A673 (cell line): ENCODE data around the gene SRM. TPM values are rescaled to one million over a fixed set of nuclear protein-coding genes. Genes with fewer than 3 reads are reported as not detected.
A peak's percentile ranks its signal among the peaks of the same experiment; 100 is the strongest.
"Not testable (repeated sequence)": the region's sequence is repeated elsewhere in the genome, so short reads cannot be mapped to it uniquely, and the experiment has no call there.

ENCODE experiments used
- BruUV-seq: library from RNA; stranded (reverse); fragments of 400-500 nt; replicated peaks from 2 replicates; lab custom pipeline; 2021; lab: Mats Ljungman, UMichigan
- CTCF ChIA-PET: fragments of 300-600 bp; sonication (Branson Sonifier 250); formaldehyde crosslinking; loops from one replicate; lab custom pipeline; 2022; ENCODE audit warnings: antibody characterized with exemption; lab: Charles Lee
- POLR2A ChIA-PET: fragments of 300-600 bp; sonication (Branson Sonifier 250); formaldehyde crosslinking; loops from one replicate; lab custom pipeline; 2022; ENCODE audit warnings: antibody characterized with exemption; ENCODE audit not compliant: low non-redundant PET; lab: Charles Lee
- DNase-seq: peaks from one replicate; pipeline ENCODE4 v3.0.0-alpha.2; 2015; ENCODE audit warnings: low spot score
- H3K27ac ChIP-seq: fragments of 200-600 bp; sonication (generic); 2 replicates; pipeline ENCODE4 v1.5.1; 2016; ENCODE audit warnings: mixed run types, low read depth, mild to moderate bottlenecking, mixed read lengths, antibody characterized with exemption, low read length; ENCODE audit not compliant: poor library complexity, severe bottlenecking
- H3K27me3 ChIP-seq: fragments of 200-600 bp; sonication (generic); replicated peaks from 2 replicates; pipeline ENCODE4 v1.6.1; 2017; ENCODE audit warnings: mixed run types, low read depth, mild to moderate bottlenecking, mixed read lengths, antibody characterized with exemption, low read length; ENCODE audit not compliant: insufficient read depth, poor library complexity
- H3K36me3 ChIP-seq: fragments of 200-600 bp; sonication (generic); 2 replicates; pipeline ENCODE4 v1.6.1; 2016; ENCODE audit warnings: mixed run types, mild to moderate bottlenecking, mixed read lengths, antibody characterized with exemption, low read length; ENCODE audit not compliant: insufficient read depth, poor library complexity, severe bottlenecking
- H3K4me1 ChIP-seq: fragments of 200-600 bp; sonication (generic); 2 replicates; pipeline ENCODE4 v1.6.1; 2017; ENCODE audit warnings: mixed run types, mild to moderate bottlenecking, mixed read lengths, antibody characterized with exemption, low read length; ENCODE audit not compliant: insufficient read depth, poor library complexity, severe bottlenecking
- H3K4me3 ChIP-seq: fragments of 200-600 bp; sonication (generic); 2 replicates; pipeline ENCODE4 v1.5.1; 2016; ENCODE audit warnings: low read depth, mixed run types, mild to moderate bottlenecking, mixed read lengths, low read length; ENCODE audit not compliant: poor library complexity, severe bottlenecking
- H3K9me3 ChIP-seq: fragments of 200-600 bp; sonication (generic); 2 replicates; pipeline ENCODE4 v1.6.1; 2016; ENCODE audit warnings: mixed run types, low read depth, mild to moderate bottlenecking, mixed read lengths, antibody characterized with exemption, low read length; ENCODE audit not compliant: poor library complexity, severe bottlenecking
- EZH2 ChIP-seq: fragments of 200-600 bp; sonication (generic); IDR thresholded peaks from 2 replicates; pipeline ENCODE4 v1.6.1; 2017; ENCODE audit warnings: borderline replicate concordance, low read depth, mild to moderate bottlenecking, mixed read lengths, antibody characterized with exemption, low read length; ENCODE audit not compliant: poor library complexity, severe bottlenecking
- intact Hi-C: fragments of 100-400 bp; cut with micrococcal nuclease; formaldehyde crosslinking; loops from one replicate; pipeline ENCODE4 v1.10.0; 2022; ENCODE audit not compliant: unreplicated experiment
- total RNA-seq: library from RNA; stranded (reverse); gene quantifications from 2 replicates; pipeline ENCODE4 v1.2.3, GENCODE V29; 2021
- TF ChIP-seq, protein P1 (sequence below): fragments of 300-800, 200-600 bp; sonication (generic); conservative IDR thresholded peaks from 2 replicates; pipeline ENCODE4 v1.5.1; 2017; ENCODE audit warnings: low read depth, mild to moderate bottlenecking, antibody characterized with exemption, low read length, moderate library complexity, mixed read lengths

The SRM gene
- total RNA-seq, 1 experiment from 2014 or later = 206 TPM

- H3K4me3 ChIP-seq = no peak overlapping the region
- ChIA-PET CTCF (interaction anchor here (0.7 kb wide), 1 partner anchor 107 kb away, joined by 7 read pairs; no protein-coding TSS in a partner anchor), POLR2A (interaction anchor here (0.5 kb wide), 1 partner anchor 30 kb away, joined by 4 read pairs; no protein-coding TSS in a partner anchor)
- no TSS peak for BruUV-seq
- DNase-seq = no peak
- H3K27me3 ChIP-seq = no peaks in the 10 kb centered on the region
- peaks cover 54% of the 10 kb centered on the region for H3K36me3 ChIP-seq
- intact Hi-C loops = no loop called here
- no peaks in the 10 kb centered on the region for H3K9me3 ChIP-seq
- TF ChIP-seq, protein P1, sequence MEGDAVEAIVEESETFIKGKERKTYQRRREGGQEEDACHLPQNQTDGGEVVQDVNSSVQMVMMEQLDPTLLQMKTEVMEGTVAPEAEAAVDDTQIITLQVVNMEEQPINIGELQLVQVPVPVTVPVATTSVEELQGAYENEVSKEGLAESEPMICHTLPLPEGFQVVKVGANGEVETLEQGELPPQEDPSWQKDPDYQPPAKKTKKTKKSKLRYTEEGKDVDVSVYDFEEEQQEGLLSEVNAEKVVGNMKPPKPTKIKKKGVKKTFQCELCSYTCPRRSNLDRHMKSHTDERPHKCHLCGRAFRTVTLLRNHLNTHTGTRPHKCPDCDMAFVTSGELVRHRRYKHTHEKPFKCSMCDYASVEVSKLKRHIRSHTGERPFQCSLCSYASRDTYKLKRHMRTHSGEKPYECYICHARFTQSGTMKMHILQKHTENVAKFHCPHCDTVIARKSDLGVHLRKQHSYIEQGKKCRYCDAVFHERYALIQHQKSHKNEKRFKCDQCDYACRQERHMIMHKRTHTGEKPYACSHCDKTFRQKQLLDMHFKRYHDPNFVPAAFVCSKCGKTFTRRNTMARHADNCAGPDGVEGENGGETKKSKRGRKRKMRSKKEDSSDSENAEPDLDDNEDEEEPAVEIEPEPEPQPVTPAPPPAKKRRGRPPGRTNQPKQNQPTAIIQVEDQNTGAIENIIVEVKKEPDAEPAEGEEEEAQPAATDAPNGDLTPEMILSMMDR = no peak
- no peak for TF ChIP-seq EZH2
- H3K27ac ChIP-seq = no peak overlapping the region
- H3K4me1 ChIP-seq = no peaks in the 10 kb centered on the region
Measured at GRCh38 chr1:11064942-11065341, 5.1 kb upstream of the SRM start.

DNA sequence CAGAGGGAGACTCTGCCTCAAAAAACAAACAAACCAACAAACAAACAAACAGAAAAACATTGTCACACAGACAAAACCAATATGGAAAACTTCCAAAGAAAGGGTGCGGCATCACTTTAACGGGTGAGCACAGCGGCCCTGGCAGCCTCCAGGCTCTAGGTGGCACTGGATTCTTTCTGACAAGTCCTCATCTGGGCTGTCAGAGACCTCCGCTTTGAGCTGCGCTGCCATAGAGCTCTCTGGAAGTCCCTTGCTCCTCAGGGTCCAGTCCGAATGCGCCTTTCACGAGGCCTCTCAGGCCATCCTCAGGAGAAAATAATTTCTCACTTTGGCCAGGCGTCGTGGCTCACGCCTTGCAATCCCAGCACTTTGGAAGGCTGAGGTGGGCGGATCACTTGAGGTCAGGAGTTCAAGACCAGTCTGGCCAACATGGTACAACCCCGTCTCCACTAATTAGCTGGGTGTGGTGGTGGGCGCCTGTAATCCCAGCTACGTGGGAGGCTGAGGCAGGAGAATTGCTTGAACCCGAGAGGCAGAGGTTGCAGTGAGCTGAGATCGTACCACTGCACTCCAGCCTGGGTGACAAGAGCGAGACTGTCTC lies 4.2 kb upstream of the SRM start:
- H3K4me1 ChIP-seq, H3K27ac ChIP-seq, POLR2A ChIA-PET, intact Hi-C loops, BruUV-seq, H3K4me3 ChIP-seq, H3K27me3 ChIP-seq, H3K9me3 ChIP-seq: not testable (repeated sequence)
- peak; percentile 66 for DNase-seq
- peaks cover 45% of the 10 kb centered on the region for H3K36me3 ChIP-seq
- TF ChIP-seq, protein P1 = peak; percentile 39
- CTCF ChIA-PET = interaction anchor here (1.1 kb wide), 1 partner anchor 27 kb away, joined by 4 read pairs; no protein-coding TSS in a partner anchor

- no peak overlapping the region for H3K4me3 ChIP-seq
- intact Hi-C loops = no loop called here
- peaks cover 37% of the 10 kb centered on the region for H3K36me3 ChIP-seq
- DNase-seq = peak; percentile 35
- no peaks in the 10 kb centered on the region for H3K27me3 ChIP-seq
- no TSS peak for BruUV-seq
- ChIA-PET CTCF (interaction anchor here (1.1 kb wide), 1 partner anchor 26 kb away, joined by 4 read pairs; no protein-coding TSS in a partner anchor), POLR2A (no interaction called here)
- peaks cover 4% of the 10 kb centered on the region for H3K4me1 ChIP-seq
- TF ChIP-seq, protein P1 = no peak
- TF ChIP-seq EZH2 = no peak
- H3K27ac ChIP-seq = no peak overlapping the region
- no peaks in the 10 kb centered on the region for H3K9me3 ChIP-seq
Measured at GRCh38 chr1:11062965-11063401, 3.2 kb upstream of the SRM start.
